ENCODE measurements around the gene KNG1. TPM values are rescaled to one million over a fixed set of nuclear protein-coding genes. Genes with fewer than 3 reads are reported as not detected.

KNG1 gene
- total and polyA plus RNA-seq, 10 of the 15 experiments (the other 5 are each of a cell fraction or from before 2014, with no cell fraction given), result 0.21 TPM; not detected in 9

DNA sequence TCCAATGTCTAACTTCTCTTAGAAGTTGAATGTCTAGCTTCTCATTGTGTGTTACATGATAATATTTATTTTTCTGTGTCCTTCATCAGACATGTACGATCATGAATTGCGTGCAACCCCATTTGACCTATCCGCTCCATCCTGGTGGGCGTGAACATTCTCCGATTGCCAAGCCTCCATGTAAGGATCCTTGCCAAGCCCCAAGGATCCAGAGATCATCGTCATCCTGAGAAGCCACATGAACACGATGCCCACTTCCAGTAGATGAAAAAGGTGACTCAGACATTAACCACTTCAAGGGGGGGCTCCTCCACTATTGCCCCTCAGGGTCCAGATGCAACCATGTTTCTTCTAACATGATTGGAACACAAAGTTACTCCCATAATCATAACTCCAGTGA, 25.5 kb upstream of the KNG1 start:
- Histone ChIP-seq H3K27me3 (replicated peaks in 1 of 2; ENCODE audit: control insufficient read depth in 2 of 2, insufficient read depth in 2 of 2, low read length in 1 of 2) (no peaks in the 10 kb centered on the region), H3K27ac (ENCODE audit: control insufficient read depth, insufficient read depth) (no peak overlapping the region), H3K9me3 (replicated peaks; ENCODE audit: control insufficient read depth, insufficient read depth, low read length) (no peaks in the 10 kb centered on the region), H3K4me2 (ENCODE audit: control insufficient read depth, insufficient read depth) (no peak overlapping the region), H3K4me1 (ENCODE audit: control insufficient read depth, insufficient read depth, low read length) (no peaks in the 10 kb centered on the region), H3K4me3 (no peak overlapping the region), H3K36me3 (ENCODE audit: control insufficient read depth in 2 of 2, insufficient read depth in 2 of 2, low read length in 1 of 2) (no peaks in the 10 kb centered on the region), H4K20me1 (ENCODE audit: control insufficient read depth, insufficient read depth) (no peaks in the 10 kb centered on the region), H3K79me2 (ENCODE audit: control insufficient read depth, insufficient read depth, low read length) (no peaks in the 10 kb centered on the region), H3K9ac (ENCODE audit: control insufficient read depth, insufficient read depth, low read length) (no peak overlapping the region), H2AFZ (ENCODE audit: control insufficient read depth, low read depth, low read length) (no peak overlapping the region)
- intact Hi-C loops (cut with micrococcal nuclease; ENCODE audit: unreplicated experiment) (no loop called here), in situ Hi-C loops (cut with MboI) (no loop called here)
- ATAC-seq (no peak), DNase-seq (ENCODE audit: low read depth, low spot score) (no peak), FAIRE-seq (no peak)
- TF ChIP-seq, protein P1, sequence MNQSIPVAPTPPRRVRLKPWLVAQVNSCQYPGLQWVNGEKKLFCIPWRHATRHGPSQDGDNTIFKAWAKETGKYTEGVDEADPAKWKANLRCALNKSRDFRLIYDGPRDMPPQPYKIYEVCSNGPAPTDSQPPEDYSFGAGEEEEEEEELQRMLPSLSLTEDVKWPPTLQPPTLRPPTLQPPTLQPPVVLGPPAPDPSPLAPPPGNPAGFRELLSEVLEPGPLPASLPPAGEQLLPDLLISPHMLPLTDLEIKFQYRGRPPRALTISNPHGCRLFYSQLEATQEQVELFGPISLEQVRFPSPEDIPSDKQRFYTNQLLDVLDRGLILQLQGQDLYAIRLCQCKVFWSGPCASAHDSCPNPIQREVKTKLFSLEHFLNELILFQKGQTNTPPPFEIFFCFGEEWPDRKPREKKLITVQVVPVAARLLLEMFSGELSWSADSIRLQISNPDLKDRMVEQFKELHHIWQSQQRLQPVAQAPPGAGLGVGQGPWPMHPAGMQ (IDR thresholded peaks at IDR 0.05; ENCODE audit: borderline replicate concordance), result no peak
- no peak for TF ChIP-seq HDAC6 (IDR thresholded peaks at IDR 0.05; ENCODE audit: unreplicated experiment)
- no peak for TF ChIP-seq MTA2 (IDR thresholded peaks at IDR 0.05; ENCODE audit: low read depth)
- TF ChIP-seq TCF3 (IDR thresholded peaks at IDR 0.05; ENCODE audit: borderline replicate concordance, insufficient read depth, low read depth, low read length), result no peak
- TF ChIP-seq JUNB (IDR thresholded peaks at IDR 0.05), result no peak
- TF ChIP-seq CEBPB (IDR thresholded peaks at IDR 0.05; ENCODE audit: borderline replicate concordance in 1 of 2, low read depth in 2 of 2, low read length in 2 of 2), result no peak
- TF ChIP-seq MTA3 (IDR thresholded peaks at IDR 0.05; ENCODE audit: borderline replicate concordance, low read length), result no peak
- TF ChIP-seq POLR2AphosphoS2 (IDR thresholded peaks at IDR 0.05; ENCODE audit: low read depth, low read length), result no peak
- TF ChIP-seq NFXL1 (IDR thresholded peaks at IDR 0.05; ENCODE audit: borderline replicate concordance), result no peak
- no peak for TF ChIP-seq PAX8 (IDR thresholded peaks at IDR 0.05)
- TF ChIP-seq SMARCA5 (IDR thresholded peaks at IDR 0.05), result no peak
- TF ChIP-seq, protein P2, sequence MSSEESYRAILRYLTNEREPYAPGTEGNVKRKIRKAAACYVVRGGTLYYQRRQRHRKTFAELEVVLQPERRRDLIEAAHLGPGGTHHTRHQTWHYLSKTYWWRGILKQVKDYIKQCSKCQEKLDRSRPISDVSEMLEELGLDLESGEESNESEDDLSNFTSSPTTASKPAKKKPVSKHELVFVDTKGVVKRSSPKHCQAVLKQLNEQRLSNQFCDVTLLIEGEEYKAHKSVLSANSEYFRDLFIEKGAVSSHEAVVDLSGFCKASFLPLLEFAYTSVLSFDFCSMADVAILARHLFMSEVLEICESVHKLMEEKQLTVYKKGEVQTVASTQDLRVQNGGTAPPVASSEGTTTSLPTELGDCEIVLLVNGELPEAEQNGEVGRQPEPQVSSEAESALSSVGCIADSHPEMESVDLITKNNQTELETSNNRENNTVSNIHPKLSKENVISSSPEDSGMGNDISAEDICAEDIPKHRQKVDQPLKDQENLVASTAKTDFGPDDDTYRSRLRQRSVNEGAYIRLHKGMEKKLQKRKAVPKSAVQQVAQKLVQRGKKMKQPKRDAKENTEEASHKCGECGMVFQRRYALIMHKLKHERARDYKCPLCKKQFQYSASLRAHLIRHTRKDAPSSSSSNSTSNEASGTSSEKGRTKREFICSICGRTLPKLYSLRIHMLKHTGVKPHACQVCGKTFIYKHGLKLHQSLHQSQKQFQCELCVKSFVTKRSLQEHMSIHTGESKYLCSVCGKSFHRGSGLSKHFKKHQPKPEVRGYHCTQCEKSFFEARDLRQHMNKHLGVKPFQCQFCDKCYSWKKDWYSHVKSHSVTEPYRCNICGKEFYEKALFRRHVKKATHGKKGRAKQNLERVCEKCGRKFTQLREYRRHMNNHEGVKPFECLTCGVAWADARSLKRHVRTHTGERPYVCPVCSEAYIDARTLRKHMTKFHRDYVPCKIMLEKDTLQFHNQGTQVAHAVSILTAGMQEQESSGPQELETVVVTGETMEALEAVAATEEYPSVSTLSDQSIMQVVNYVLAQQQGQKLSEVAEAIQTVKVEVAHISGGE (CRISPR knock-in tag; IDR thresholded peaks at IDR 0.05), result no peak
- no peak for TF ChIP-seq ZZZ3 (IDR thresholded peaks at IDR 0.05; ENCODE audit: control insufficient read depth, insufficient read length, low read depth)
- no peak for TF ChIP-seq HDAC2 (IDR thresholded peaks at IDR 0.05)
- no peak for TF ChIP-seq DPF2 (IDR thresholded peaks at IDR 0.05)
- TF ChIP-seq MXI1 (IDR thresholded peaks at IDR 0.05; ENCODE audit: low read depth, low read length), result no peak
- no peak for TF ChIP-seq CBX3 (IDR thresholded peaks at IDR 0.05; ENCODE audit: borderline replicate concordance, low read depth)
- no peak for TF ChIP-seq STAT1 (conservative IDR thresholded peaks at IDR 0.05)
- BruUV-seq (replicated peaks), result no TSS peak
- ChIA-PET RAD21 (ENCODE audit: unreplicated experiment) (no interaction called here), SMC1A (ENCODE audit: uncharacterized antibody, unreplicated experiment) (no interaction called here), CTCF (interaction anchor here (0.6 kb wide), 1 partner anchor 70 kb away, joined by 3 read pairs; no protein-coding TSS in a partner anchor), POLR2A (no interaction called here)
- WGBS (ENCODE audit: insufficient coverage, insufficient replicate concordance, low lambda C conversion rate, missing lambda C conversion rate), result 49% methylated on average over 7 of the region's 7 CpGs

Measured in GM12878 (cell line).